Measurements from ENCODE around the gene FAM53C.

- no peak for TF ChIP-seq REST (IDR thresholded peaks at IDR 0.05; ENCODE audit: insufficient read depth in 1 of 2, low read depth in 2 of 2, low read length in 2 of 2)
- TF ChIP-seq POLR2AphosphoS5 (IDR thresholded peaks at IDR 0.05; ENCODE audit: low read depth, low read length): no peak
These were observed 47.6 kb downstream of the FAM53C start for GRCh38 chr5:138385660-138386059.
